ENCODE data around the gene NOS3. TPM values are rescaled to one million over a fixed set of nuclear protein-coding genes. Genes with fewer than 3 reads are reported as not detected.

Gene NOS3
- polyA plus RNA-seq, 1 of the 3 experiments (the other 2 are of a cell fraction): 0.41 TPM

DNA sequence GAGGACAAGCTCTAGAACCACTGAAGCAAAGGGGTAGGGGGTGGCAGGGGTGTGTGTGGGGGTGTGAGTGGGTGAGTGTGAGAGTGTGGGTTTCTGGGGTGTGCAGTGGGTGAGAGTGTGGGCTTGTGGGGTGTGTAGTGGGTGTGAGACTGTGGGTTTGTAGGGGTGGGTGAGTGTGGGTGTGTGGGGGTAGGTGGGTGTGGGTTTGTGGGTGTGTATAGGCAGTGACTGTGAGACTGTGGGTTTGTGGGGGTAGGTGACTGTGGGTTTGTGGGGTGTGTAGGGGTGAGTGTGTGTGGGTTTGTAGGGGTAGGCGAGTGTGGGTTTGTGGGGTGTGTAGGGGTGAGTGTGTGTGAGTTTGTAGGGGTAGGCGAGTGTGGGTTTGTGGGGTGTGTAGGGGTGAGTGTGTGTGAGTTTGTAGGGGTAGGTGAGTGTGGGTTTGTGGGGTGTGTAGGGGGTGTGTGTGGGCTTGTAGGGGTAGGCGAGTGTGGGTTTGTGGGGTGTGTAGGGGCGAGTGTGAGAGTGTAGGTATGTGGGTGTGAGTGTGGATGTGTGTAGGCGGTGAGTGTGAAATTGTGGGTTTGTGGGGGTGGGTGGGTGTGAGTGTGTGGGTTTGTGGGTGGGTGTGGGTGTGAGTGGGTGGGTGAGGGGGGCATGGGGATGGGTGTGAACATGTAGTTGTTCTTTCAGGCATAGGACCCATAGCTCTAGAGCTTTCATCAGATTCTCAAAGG, 8.8 kb downstream of the NOS3 start (continued):
- TF ChIP-seq TCF12 (IDR thresholded peaks at IDR 0.05) (no peak), SMC3 (IDR thresholded peaks at IDR 0.05; ENCODE audit: low read depth, low read length) (no peak), MXI1 (IDR thresholded peaks at IDR 0.05; ENCODE audit: low read depth, low read length) (no peak), EP300 (IDR thresholded peaks at IDR 0.05; ENCODE audit: borderline replicate concordance in 1 of 2, low read depth in 1 of 2, low read length in 1 of 2) (no peak), MEF2A (IDR thresholded peaks at IDR 0.05; ENCODE audit: borderline replicate concordance, low read depth) (no peak), FOXJ3 (CRISPR knock-in tag; IDR thresholded peaks at IDR 0.05) (no peak), ELF1 (IDR thresholded peaks at IDR 0.05) (no peak), JUND (IDR thresholded peaks at IDR 0.05) (no peak), GATA2 (CRISPR knock-in tag; IDR thresholded peaks at IDR 0.05) (no peak)
- TF ChIP-seq, protein P1, sequence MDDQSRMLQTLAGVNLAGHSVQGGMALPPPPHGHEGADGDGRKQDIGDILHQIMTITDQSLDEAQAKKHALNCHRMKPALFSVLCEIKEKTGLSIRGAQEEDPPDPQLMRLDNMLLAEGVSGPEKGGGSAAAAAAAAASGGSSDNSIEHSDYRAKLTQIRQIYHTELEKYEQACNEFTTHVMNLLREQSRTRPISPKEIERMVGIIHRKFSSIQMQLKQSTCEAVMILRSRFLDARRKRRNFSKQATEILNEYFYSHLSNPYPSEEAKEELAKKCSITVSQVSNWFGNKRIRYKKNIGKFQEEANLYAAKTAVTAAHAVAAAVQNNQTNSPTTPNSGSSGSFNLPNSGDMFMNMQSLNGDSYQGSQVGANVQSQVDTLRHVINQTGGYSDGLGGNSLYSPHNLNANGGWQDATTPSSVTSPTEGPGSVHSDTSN (IDR thresholded peaks at IDR 0.05): no peak
- TF ChIP-seq, protein P2, sequence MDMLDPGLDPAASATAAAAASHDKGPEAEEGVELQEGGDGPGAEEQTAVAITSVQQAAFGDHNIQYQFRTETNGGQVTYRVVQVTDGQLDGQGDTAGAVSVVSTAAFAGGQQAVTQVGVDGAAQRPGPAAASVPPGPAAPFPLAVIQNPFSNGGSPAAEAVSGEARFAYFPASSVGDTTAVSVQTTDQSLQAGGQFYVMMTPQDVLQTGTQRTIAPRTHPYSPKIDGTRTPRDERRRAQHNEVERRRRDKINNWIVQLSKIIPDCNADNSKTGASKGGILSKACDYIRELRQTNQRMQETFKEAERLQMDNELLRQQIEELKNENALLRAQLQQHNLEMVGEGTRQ (IDR thresholded peaks at IDR 0.05; ENCODE audit: borderline replicate concordance, low read depth, low read length): no peak

DNA sequence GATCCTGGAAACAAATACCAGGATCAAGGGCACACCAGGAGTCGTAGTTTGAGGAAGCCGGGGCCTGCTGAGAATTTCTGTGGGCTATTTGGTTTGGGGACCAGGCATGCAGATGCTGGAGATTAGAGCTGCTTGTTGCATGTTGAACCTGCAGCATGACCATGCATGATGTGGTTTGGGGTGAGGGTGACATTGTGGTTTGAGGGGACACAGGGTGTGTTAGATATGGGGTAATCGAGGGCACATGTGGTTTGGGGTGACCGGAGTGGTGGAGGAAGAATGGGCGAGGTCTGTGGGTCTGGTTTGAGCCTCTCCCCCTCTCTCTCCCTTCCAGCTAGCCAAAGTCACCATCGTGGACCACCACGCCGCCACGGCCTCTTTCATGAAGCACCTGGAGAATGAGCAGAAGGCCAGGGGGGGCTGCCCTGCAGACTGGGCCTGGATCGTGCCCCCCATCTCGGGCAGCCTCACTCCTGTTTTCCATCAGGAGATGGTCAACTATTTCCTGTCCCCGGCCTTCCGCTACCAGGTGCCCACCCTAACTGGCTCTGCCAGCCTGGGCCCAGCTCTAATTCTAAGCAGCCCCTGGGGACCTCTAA, 10.2 kb downstream of the NOS3 start:
- no peaks in the 10 kb centered on the region for H3F3A ChIP-seq (replicated peaks; ENCODE audit: insufficient read depth)
- no peaks in the 10 kb centered on the region for H3K4me1 ChIP-seq (ENCODE audit: control insufficient read depth in 1 of 2, insufficient read depth in 2 of 2, low read depth in 1 of 2, low read length in 1 of 2)
- H2AFZ ChIP-seq (ENCODE audit: low read depth): no peak overlapping the region
- no peaks in the 10 kb centered on the region for H4K20me1 ChIP-seq (ENCODE audit: insufficient read depth)
- H3K27me3 ChIP-seq (ENCODE audit: insufficient read depth): 0 out of 2 replicates have a peak, but pooled peaks cover 5% of the 10 kb centered on the region
- CTCF ChIA-PET: interaction anchor here (1.0 to 10.7 kb wide), 7 partner anchors 10 to 213 kb away, joined by 3 to 107 read pairs (median 7); partner anchors contain the start of gene ATG9B
- H3K9ac ChIP-seq: no peak overlapping the region
- TF ChIP-seq, protein P3, sequence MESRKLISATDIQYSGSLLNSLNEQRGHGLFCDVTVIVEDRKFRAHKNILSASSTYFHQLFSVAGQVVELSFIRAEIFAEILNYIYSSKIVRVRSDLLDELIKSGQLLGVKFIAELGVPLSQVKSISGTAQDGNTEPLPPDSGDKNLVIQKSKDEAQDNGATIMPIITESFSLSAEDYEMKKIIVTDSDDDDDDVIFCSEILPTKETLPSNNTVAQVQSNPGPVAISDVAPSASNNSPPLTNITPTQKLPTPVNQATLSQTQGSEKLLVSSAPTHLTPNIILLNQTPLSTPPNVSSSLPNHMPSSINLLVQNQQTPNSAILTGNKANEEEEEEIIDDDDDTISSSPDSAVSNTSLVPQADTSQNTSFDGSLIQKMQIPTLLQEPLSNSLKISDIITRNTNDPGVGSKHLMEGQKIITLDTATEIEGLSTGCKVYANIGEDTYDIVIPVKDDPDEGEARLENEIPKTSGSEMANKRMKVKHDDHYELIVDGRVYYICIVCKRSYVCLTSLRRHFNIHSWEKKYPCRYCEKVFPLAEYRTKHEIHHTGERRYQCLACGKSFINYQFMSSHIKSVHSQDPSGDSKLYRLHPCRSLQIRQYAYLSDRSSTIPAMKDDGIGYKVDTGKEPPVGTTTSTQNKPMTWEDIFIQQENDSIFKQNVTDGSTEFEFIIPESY (IDR thresholded peaks at IDR 0.05; ENCODE audit: borderline replicate concordance, low read depth): no peak
- TF ChIP-seq, protein P4, sequence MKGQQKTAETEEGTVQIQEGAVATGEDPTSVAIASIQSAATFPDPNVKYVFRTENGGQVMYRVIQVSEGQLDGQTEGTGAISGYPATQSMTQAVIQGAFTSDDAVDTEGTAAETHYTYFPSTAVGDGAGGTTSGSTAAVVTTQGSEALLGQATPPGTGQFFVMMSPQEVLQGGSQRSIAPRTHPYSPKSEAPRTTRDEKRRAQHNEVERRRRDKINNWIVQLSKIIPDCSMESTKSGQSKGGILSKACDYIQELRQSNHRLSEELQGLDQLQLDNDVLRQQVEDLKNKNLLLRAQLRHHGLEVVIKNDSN (IDR thresholded peaks at IDR 0.05; ENCODE audit: borderline replicate concordance, low read depth): no peak
- TF ChIP-seq, protein P5, sequence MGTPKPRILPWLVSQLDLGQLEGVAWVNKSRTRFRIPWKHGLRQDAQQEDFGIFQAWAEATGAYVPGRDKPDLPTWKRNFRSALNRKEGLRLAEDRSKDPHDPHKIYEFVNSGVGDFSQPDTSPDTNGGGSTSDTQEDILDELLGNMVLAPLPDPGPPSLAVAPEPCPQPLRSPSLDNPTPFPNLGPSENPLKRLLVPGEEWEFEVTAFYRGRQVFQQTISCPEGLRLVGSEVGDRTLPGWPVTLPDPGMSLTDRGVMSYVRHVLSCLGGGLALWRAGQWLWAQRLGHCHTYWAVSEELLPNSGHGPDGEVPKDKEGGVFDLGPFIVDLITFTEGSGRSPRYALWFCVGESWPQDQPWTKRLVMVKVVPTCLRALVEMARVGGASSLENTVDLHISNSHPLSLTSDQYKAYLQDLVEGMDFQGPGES (IDR thresholded peaks at IDR 0.05; ENCODE audit: low read depth, low read length): no peak
- TF ChIP-seq FOSL2 (IDR thresholded peaks at IDR 0.05; ENCODE audit: borderline replicate concordance, low read depth) (no peak), MXI1 (IDR thresholded peaks at IDR 0.05; ENCODE audit: low read depth, low read length) (no peak), FOXM1 (IDR thresholded peaks at IDR 0.05; ENCODE audit: low read depth) (no peak), SIN3A (IDR thresholded peaks at IDR 0.05; ENCODE audit: borderline replicate concordance, low read depth, low read length) (no peak), TEAD4 (IDR thresholded peaks at IDR 0.05; ENCODE audit: borderline replicate concordance, insufficient read depth) (no peak), CHD2 (IDR thresholded peaks at IDR 0.05; ENCODE audit: low read length, partially characterized antibody) (no peak), JUND (IDR thresholded peaks at IDR 0.05) (no peak), YY1 (IDR thresholded peaks at IDR 0.05; ENCODE audit: low read depth) (no peak), GATA2 (CRISPR knock-in tag; IDR thresholded peaks at IDR 0.05) (no peak)
- TF ChIP-seq, protein P2 (IDR thresholded peaks at IDR 0.05; ENCODE audit: borderline replicate concordance, low read depth, low read length): no peak
- H3K79me2 ChIP-seq (ENCODE audit: insufficient read depth): no peaks in the 10 kb centered on the region
- no peak overlapping the region for H3K4me2 ChIP-seq
- no peak overlapping the region for H3K27ac ChIP-seq (ENCODE audit: low read depth in 2 of 2, low read length in 1 of 2)
- POLR2A ChIA-PET: no interaction called here
- 80% methylated on average over 12 of the region's 13 CpGs for WGBS (ENCODE audit: low lambda C conversion rate)
- no peak for DNase-seq
- no peak overlapping the region for H3K4me3 ChIP-seq (ENCODE audit: low read depth in 2 of 2, low read length in 1 of 2)
- H3K9me3 ChIP-seq: no peaks in the 10 kb centered on the region
- no peaks in the 10 kb centered on the region for H3K36me3 ChIP-seq (replicated peaks in 1 of 2; ENCODE audit: control insufficient read depth in 1 of 2, insufficient read depth in 2 of 2, low read length in 1 of 2)
- no peaks in the 10 kb centered on the region for H3K9me2 ChIP-seq
